ENCODE data around the gene ELMO1. TPM values are rescaled to one million over a fixed set of nuclear protein-coding genes. Genes with fewer than 3 reads are reported as not detected.

The ELMO1 gene
- total and polyA plus RNA-seq, 10 of the 15 experiments (the other 5 are each of a cell fraction or from before 2014, with no cell fraction given), result 22.6 to 85.9 (median 56.6) TPM

- Histone ChIP-seq H3K4me3 (no peak overlapping the region), H3K4me2 (ENCODE audit: control insufficient read depth, insufficient read depth) (no peak overlapping the region), H3K27ac (ENCODE audit: control insufficient read depth, insufficient read depth) (no peak overlapping the region), H3K9ac (ENCODE audit: control insufficient read depth, insufficient read depth, low read length) (no peak overlapping the region), H3K27me3 (replicated peaks in 1 of 2; ENCODE audit: control insufficient read depth in 2 of 2, insufficient read depth in 2 of 2, low read length in 1 of 2) (no peaks in the 10 kb centered on the region), H4K20me1 (ENCODE audit: control insufficient read depth, insufficient read depth) (no peaks in the 10 kb centered on the region), H3K4me1 (ENCODE audit: control insufficient read depth, insufficient read depth, low read length) (peaks cover 13% of the 10 kb centered on the region), H3K36me3 (ENCODE audit: control insufficient read depth in 2 of 2, insufficient read depth in 2 of 2, low read length in 1 of 2) (peaks cover 8 to 19% of the 10 kb centered on the region in 2 experiments; a peak in 3 of 4 replicates), H2AFZ (ENCODE audit: control insufficient read depth, low read depth, low read length) (no peak overlapping the region), H3K9me3 (replicated peaks; ENCODE audit: control insufficient read depth, insufficient read depth, low read length) (peaks cover 2% of the 10 kb centered on the region; the same call in 1 of the 3 replicates), H3K79me2 (ENCODE audit: control insufficient read depth, insufficient read depth, low read length) (no peaks in the 10 kb centered on the region; the same call in none of the 2 replicates)
- no TSS peak for BruUV-seq (replicated peaks)
- intact Hi-C loops (cut with micrococcal nuclease; ENCODE audit: unreplicated experiment) (no loop called here), in situ Hi-C loops (cut with MboI) (no loop called here)
- POLR2A ChIA-PET, result no interaction called here
- ATAC-seq (no peak), DNase-seq (ENCODE audit: low read depth, low spot score) (no peak), FAIRE-seq (no peak)
- CTCF ChIA-PET, result interaction anchor here (0.5 to 1.4 kb wide), 5 partner anchors 13 to 160 kb away, joined by 3 to 6 read pairs (median 3); no protein-coding TSS in a partner anchor
- WGBS (ENCODE audit: insufficient coverage, insufficient replicate concordance, low lambda C conversion rate, missing lambda C conversion rate), result 100% methylated on average over 3 of the region's 3 CpGs
- TF ChIP-seq POU2F2 (IDR thresholded peaks at IDR 0.05; ENCODE audit: borderline replicate concordance, low read depth, low read length), result no peak
- TF ChIP-seq YBX1 (IDR thresholded peaks at IDR 0.05), result no peak
- no peak for TF ChIP-seq RELA (IDR thresholded peaks at IDR 0.05; ENCODE audit: borderline replicate concordance, partially characterized antibody)
- TF ChIP-seq, protein P1, sequence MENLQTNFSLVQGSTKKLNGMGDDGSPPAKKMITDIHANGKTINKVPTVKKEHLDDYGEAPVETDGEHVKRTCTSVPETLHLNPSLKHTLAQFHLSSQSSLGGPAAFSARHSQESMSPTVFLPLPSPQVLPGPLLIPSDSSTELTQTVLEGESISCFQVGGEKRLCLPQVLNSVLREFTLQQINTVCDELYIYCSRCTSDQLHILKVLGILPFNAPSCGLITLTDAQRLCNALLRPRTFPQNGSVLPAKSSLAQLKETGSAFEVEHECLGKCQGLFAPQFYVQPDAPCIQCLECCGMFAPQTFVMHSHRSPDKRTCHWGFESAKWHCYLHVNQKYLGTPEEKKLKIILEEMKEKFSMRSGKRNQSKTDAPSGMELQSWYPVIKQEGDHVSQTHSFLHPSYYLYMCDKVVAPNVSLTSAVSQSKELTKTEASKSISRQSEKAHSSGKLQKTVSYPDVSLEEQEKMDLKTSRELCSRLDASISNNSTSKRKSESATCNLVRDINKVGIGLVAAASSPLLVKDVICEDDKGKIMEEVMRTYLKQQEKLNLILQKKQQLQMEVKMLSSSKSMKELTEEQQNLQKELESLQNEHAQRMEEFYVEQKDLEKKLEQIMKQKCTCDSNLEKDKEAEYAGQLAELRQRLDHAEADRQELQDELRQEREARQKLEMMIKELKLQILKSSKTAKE (IDR thresholded peaks at IDR 0.05; ENCODE audit: low read depth, poor library complexity, severe bottlenecking), result no peak
- no peak for TF ChIP-seq PML (IDR thresholded peaks at IDR 0.05; ENCODE audit: low read length)
- no peak for TF ChIP-seq RCOR1 (conservative IDR thresholded peaks at IDR 0.05; ENCODE audit: low read depth, low read length)
- no peak for TF ChIP-seq BACH1 (IDR thresholded peaks at IDR 0.05; ENCODE audit: borderline replicate concordance)
- TF ChIP-seq CREM (IDR thresholded peaks at IDR 0.05; ENCODE audit: low read depth), result no peak
- RAD21 ChIA-PET (ENCODE audit: unreplicated experiment), result no interaction called here
- SMC1A ChIA-PET (ENCODE audit: uncharacterized antibody, unreplicated experiment), result no interaction called here
Measured at GRCh38 chr7:37309493-37309892, 139.2 kb downstream of the ELMO1 start.

Measured in GM12878 (cell line).